PC-9 (cell line): Measurements from ENCODE around the gene RAET1E. TPM values are rescaled to one million over a fixed set of nuclear protein-coding genes. Genes with fewer than 3 reads are reported as not detected.
"Not testable (repeated sequence)": the region's sequence is repeated elsewhere in the genome, so short reads cannot be mapped to it uniquely, and the experiment has no call there.

ENCODE experiments used
- BruUV-seq: library from RNA; stranded (reverse); fragments of 400-500 nt; replicated peaks from 2 replicates; lab custom pipeline; 2021; lab: Mats Ljungman, UMichigan
- CTCF ChIA-PET: fragments of 300-600 bp; sonication (Branson Sonifier 250); formaldehyde crosslinking; loops from one replicate; lab custom pipeline; 2022; ENCODE audit warnings: antibody characterized with exemption; lab: Charles Lee
- POLR2A ChIA-PET: fragments of 300-600 bp; sonication (Branson Sonifier 250); formaldehyde crosslinking; loops from one replicate; lab custom pipeline; 2022; ENCODE audit warnings: antibody characterized with exemption; ENCODE audit not compliant: unreplicated experiment; lab: Charles Lee
- DNase-seq, 2 experiments: peaks; one replicate each; pipeline versions ENCODE4 v3.0.0 to v3.0.0-alpha.2; 2015 to 2022; ENCODE audit warnings: mixed read lengths in 1 of 2
- H2AFZ ChIP-seq: fragments of 200-600 bp; sonication (generic); 2 replicates; pipeline ENCODE4 v1.8.1; 2017; ENCODE audit warnings: antibody characterized with exemption
- H3F3A ChIP-seq: fragments of 200-600 bp; sonication (generic); 2 replicates; pipeline ENCODE4 v1.8.1; 2017; ENCODE audit warnings: antibody characterized with exemption, mild to moderate bottlenecking, low read depth; ENCODE audit not compliant: insufficient read depth
- H3K27ac ChIP-seq: fragments of 200-600 bp; sonication (generic); 2 replicates; pipeline ENCODE4 v1.6.1; 2016; ENCODE audit warnings: mixed run types
- H3K27me3 ChIP-seq: fragments of 200-600 bp; sonication (generic); 2 replicates; pipeline ENCODE4 v1.6.1; 2016; ENCODE audit warnings: low read depth, mixed run types; ENCODE audit not compliant: insufficient read depth
- H3K36me3 ChIP-seq: fragments of 200-600 bp; sonication (generic); 2 replicates; pipeline ENCODE4 v1.6.1; 2016; ENCODE audit warnings: low read depth, mixed run types
- H3K4me1 ChIP-seq: fragments of 200-600 bp; sonication (generic); replicated peaks from 2 replicates; pipeline ENCODE4 v1.6.1; 2016; ENCODE audit warnings: mixed run types; ENCODE audit not compliant: insufficient read depth
- H3K4me2 ChIP-seq: fragments of 200-600 bp; sonication (generic); 2 replicates; pipeline ENCODE4 v1.6.1; 2017; ENCODE audit warnings: mixed run types
- H3K4me3 ChIP-seq: fragments of 200-600 bp; sonication (generic); 2 replicates; pipeline ENCODE4 v1.6.1; 2016; ENCODE audit warnings: mixed run types
- H3K79me2 ChIP-seq: fragments of 200-600 bp; sonication (generic); 2 replicates; pipeline ENCODE4 v1.6.1; 2017; ENCODE audit warnings: low read depth, mixed run types
- H3K9me2 ChIP-seq: fragments of 200-600 bp; sonication (generic); 2 replicates; pipeline ENCODE4 v1.8.1; 2017; ENCODE audit warnings: mild to moderate bottlenecking; ENCODE audit not compliant: insufficient read depth
- H3K9me3 ChIP-seq: fragments of 200-600 bp; sonication (generic); 2 replicates; pipeline ENCODE4 v1.8.1; 2016; ENCODE audit warnings: low read depth; ENCODE audit not compliant: insufficient read depth
- H4K20me1 ChIP-seq: fragments of 200-600 bp; sonication (generic); 2 replicates; pipeline ENCODE4 v1.8.1; 2017; ENCODE audit not compliant: insufficient read depth
- EZH2 ChIP-seq: fragments of 200-600 bp; sonication (generic); IDR thresholded peaks from 2 replicates; pipeline ENCODE4 v1.8.0; 2017; ENCODE audit warnings: antibody characterized with exemption, low read depth
- intact Hi-C: fragments of 100-400 bp; cut with micrococcal nuclease; formaldehyde crosslinking; loops from one replicate; pipeline ENCODE4 v1.10.0; 2022; ENCODE audit not compliant: unreplicated experiment
- total RNA-seq: library from RNA; stranded (reverse); gene quantifications from 2 replicates; pipeline ENCODE4 v1.2.3, GENCODE V29; 2021
- TF ChIP-seq, protein P1 (sequence below): fragments of 200-600 bp; sonication (generic); conservative IDR thresholded peaks from 2 replicates; pipeline ENCODE4 v1.6.1; 2017; ENCODE audit warnings: mixed run types, antibody characterized with exemption, mild to moderate bottlenecking, moderate library complexity

RAET1E gene
- total RNA-seq, 1 experiment from 2014 or later, result 0.20 TPM

DNA sequence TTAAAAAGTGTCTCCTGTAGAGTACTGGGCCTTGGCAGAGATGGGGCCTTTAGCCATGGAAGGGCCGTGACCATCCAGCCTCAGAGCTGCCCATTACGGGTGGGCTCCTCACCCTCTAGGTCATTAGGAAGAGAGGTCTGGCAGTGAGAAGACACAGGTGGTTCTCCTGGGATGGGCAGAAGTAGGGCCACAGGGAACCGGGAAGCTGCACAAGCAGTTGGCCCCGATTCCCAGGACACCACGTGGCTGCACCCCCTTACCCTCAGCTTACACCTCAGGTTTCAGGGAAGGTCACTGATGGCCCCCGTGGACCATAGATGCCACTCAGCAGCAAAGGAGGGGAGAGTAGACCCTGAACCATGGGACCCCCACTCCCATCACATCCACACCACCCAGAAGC, 23.4 kb upstream of the RAET1E start:
- no peak for DNase-seq
- no peak overlapping the region for H3K4me2 ChIP-seq
- POLR2A ChIA-PET, result no interaction called here
- peaks cover 1% of the 10 kb centered on the region for H3K4me1 ChIP-seq
- no peaks in the 10 kb centered on the region for H3K36me3 ChIP-seq
- intact Hi-C loops, result loop anchor here (5.0 kb wide), 1 partner anchor 354 kb away; the partner anchor contains the start of gene GINM1
- H3K9me2 ChIP-seq, result no peaks in the 10 kb centered on the region
- no peak overlapping the region for H2AFZ ChIP-seq
- H3K9me3 ChIP-seq, result no peaks in the 10 kb centered on the region
- TF ChIP-seq EZH2, result no peak
- TF ChIP-seq, protein P1, sequence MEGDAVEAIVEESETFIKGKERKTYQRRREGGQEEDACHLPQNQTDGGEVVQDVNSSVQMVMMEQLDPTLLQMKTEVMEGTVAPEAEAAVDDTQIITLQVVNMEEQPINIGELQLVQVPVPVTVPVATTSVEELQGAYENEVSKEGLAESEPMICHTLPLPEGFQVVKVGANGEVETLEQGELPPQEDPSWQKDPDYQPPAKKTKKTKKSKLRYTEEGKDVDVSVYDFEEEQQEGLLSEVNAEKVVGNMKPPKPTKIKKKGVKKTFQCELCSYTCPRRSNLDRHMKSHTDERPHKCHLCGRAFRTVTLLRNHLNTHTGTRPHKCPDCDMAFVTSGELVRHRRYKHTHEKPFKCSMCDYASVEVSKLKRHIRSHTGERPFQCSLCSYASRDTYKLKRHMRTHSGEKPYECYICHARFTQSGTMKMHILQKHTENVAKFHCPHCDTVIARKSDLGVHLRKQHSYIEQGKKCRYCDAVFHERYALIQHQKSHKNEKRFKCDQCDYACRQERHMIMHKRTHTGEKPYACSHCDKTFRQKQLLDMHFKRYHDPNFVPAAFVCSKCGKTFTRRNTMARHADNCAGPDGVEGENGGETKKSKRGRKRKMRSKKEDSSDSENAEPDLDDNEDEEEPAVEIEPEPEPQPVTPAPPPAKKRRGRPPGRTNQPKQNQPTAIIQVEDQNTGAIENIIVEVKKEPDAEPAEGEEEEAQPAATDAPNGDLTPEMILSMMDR, result no peak
- no peak overlapping the region for H3K4me3 ChIP-seq
- H4K20me1 ChIP-seq, result no peaks in the 10 kb centered on the region
- H3K27ac ChIP-seq, result no peak overlapping the region
- H3K79me2 ChIP-seq, result no peaks in the 10 kb centered on the region
- CTCF ChIA-PET, result no interaction called here
- H3K27me3 ChIP-seq, result no peaks in the 10 kb centered on the region
- no TSS peak for BruUV-seq
- H3F3A ChIP-seq, result no peaks in the 10 kb centered on the region

DNA sequence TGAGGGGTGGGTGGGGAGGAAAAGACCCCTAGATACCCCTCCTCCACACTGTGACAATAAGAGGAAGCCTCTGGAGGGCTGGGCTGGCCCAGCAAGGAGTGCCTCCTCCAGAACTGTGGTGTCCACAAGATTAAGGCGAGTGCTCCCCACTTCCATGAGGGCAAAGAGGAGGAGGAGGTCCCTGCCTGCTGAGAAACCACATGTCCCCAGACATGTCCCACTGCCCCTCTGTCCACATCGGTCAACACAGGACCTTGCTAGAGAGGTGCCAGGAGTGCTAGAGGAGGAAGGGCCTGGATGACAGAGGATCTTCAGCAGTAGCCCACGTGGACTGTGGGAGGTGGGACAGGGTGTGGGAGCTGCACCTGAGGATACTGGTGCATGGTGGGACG, 21.9 kb upstream of the RAET1E start:
- Histone ChIP-seq H4K20me1 (no peaks in the 10 kb centered on the region), H3K27ac (no peak overlapping the region), H3F3A (no peaks in the 10 kb centered on the region), H3K4me3 (no peak overlapping the region), H3K36me3 (no peaks in the 10 kb centered on the region), H3K4me2 (no peak overlapping the region), H2AFZ (no peak overlapping the region), H3K4me1 (no peaks in the 10 kb centered on the region; the same call in 1 of the 2 replicates), H3K79me2 (no peaks in the 10 kb centered on the region), H3K27me3 (no peaks in the 10 kb centered on the region), H3K9me3 (no peaks in the 10 kb centered on the region), H3K9me2 (no peaks in the 10 kb centered on the region)
- no TSS peak for BruUV-seq
- TF ChIP-seq EZH2, result no peak
- TF ChIP-seq, protein P1, result no peak
- intact Hi-C loops, result loop anchor here (5.0 kb wide), 1 partner anchor 353 kb away; the partner anchor contains the start of gene GINM1
- ChIA-PET CTCF (no interaction called here), POLR2A (no interaction called here)
- no peak for DNase-seq

DNA sequence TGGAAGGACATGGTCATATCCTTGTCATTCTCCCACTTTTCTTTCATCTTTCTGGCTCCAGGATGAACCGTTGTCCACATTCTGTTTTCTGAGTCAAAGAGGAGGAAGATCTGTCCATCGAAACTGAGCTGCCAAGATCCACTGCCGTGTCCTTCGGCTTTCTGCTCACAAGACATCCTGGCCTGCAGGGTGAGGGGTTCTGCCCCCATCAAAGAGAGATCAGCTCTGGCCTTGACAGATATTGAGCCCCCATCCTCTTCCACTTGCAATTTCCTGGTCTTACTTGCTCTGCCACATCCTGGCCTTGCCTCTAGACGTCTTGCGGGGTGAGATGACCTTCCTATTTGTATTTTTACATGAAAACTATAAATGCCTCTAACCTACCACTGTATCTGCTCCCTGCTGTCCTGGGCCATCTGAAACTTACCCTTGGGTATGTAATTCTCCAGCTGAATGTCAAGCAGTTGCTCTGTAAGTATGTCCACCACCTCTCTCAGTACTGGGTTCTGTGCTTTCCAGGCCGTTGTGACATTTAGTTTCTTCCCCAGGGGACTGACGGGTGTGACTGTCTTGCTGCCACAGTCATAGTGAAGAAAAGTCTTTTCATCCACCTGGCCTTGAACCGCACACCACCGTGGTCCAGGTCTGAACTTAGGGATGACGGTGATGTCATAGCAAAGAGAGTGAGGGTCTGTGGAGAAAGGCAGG, 21.4 kb upstream of the RAET1E start:
- H3K27me3 ChIP-seq, H3K9me2 ChIP-seq, CTCF ChIA-PET, POLR2A ChIA-PET, H3K36me3 ChIP-seq, H4K20me1 ChIP-seq, H3F3A ChIP-seq, H3K4me1 ChIP-seq, BruUV-seq, H3K9me3 ChIP-seq, H3K27ac ChIP-seq, DNase-seq, intact Hi-C loops, H3K79me2 ChIP-seq, H3K4me3 ChIP-seq, H2AFZ ChIP-seq, H3K4me2 ChIP-seq: not testable (repeated sequence)
